Medulla oblongata (tissue), 1 donor: Measurements from ENCODE around the gene WDR83.
"Not testable (repeated sequence)": the region's sequence is repeated elsewhere in the genome, so short reads cannot be mapped to it uniquely, and the experiment has no call there.

Experiments used
- DNase-seq: peaks from one replicate; pipeline ENCODE4 v3.0.0-alpha.2; 2015; ENCODE audit errors: extremely low spot score

WDR83 gene, protein sequence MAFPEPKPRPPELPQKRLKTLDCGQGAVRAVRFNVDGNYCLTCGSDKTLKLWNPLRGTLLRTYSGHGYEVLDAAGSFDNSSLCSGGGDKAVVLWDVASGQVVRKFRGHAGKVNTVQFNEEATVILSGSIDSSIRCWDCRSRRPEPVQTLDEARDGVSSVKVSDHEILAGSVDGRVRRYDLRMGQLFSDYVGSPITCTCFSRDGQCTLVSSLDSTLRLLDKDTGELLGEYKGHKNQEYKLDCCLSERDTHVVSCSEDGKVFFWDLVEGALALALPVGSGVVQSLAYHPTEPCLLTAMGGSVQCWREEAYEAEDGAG

DNA sequence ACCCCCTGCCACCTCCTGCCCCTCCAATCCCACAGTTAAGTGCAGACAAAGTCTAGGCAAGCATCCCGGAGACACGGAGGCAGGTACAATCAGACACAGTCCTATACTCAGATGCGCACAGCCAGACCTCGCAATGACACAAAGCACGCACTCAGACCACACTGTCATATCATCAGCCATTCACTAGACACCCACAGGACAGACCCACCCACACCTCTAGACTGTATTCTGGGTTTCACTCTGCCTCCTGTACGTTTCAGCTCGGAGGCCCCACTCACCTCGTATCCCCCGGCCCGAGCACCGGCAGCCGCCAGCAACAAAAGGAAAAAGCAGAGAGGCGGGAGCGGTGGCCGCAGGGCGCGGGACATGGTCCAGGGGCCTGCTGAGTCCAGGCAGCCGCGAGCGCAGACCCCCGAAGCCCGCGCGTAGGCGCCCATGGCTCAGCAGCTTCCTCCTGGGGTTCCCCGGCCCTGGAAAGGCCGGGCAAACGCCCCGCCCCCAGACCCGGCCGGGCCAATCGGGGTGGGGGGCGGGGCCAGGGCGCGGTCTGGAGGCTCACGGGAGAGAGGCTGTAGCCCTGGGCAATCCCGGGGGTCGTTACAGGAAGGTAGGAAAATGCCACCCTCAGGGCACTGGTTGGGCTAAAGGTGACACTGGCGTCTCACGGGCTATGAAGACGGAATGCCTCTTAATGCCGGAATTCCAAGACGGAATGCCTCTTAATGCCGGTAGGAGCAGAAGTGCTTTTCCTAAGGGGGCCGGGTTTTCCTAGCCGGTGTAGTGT lies at the start of gene WDR83, which contains the start of gene MAN2B1:
WDR83 (plus strand) TSS at position 543 of the 784 bp plus-strand sequence. CDS start 2,984 bp downstream, outside the sequence.
MAN2B1 (minus strand) TSS at position 478 of the 784 bp plus-strand sequence; CDS start at position 437, 41 bp downstream.
- peak; percentile 87 for DNase-seq

DNA sequence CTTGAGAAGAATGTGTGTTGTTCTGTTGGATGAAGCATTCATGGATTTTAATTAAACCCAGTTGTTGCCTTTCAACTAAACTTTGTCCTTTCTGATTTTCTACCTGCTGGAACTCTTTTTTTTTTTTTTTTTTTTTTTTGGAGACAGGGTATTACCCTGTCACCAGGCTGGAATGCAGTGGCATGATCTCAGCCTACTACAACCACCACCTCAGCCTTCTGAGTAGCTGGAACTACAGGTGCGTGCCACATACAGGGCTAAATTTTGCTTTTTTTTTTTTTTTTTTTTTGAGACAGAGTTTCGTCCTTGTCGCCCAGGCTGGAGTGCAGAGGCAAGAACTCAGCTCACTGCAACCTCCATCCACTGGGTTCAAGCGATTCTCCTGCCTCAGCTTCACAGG lies 49.0 kb upstream of the WDR83 start:
- no peak for DNase-seq

DNA sequence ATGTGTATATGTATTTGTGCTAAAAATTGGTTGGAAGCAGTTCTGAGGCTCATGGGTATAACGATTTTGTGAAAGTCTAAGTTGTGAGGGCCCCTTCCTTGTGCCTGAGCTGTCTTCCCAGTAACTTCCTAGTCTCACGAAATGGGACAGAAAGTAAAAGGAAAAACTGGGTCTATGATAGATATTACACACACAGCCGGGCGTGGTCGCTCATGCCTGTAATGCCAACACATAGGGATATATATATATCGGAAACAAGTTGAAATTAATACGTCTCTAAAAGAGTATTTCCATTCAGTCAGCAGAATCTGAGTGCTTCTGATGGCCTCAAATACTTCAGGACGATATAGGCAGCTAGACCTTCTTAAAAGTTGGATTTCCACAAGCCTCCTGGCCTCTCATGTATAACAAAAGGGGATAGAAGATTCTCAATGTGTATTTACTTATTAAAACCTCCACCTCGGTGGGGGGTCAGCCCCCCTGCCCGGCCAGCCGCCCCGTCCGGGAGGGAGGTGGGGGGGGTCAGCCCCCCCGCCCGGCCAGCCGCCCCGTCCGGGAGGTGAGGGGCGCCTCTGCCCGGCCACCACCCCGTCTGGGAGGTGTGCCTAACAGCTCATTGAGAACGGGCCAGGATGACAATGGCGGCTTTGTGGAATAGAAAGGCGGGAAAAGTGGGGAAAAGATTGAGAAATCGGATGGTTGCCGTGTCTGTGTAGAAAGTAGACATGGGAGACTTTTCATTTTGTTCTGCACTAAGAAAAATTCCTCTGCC lies 45.2 kb upstream of the WDR83 start:
- not testable (repeated sequence) for DNase-seq

GRCh38 chr19:12623361-12624031 lies 43.1 kb upstream of the WDR83 start:
- DNase-seq = no peak

GRCh38 chr19:12626958-12627357 lies 39.6 kb upstream of the WDR83 start:
- no peak for DNase-seq

DNA sequence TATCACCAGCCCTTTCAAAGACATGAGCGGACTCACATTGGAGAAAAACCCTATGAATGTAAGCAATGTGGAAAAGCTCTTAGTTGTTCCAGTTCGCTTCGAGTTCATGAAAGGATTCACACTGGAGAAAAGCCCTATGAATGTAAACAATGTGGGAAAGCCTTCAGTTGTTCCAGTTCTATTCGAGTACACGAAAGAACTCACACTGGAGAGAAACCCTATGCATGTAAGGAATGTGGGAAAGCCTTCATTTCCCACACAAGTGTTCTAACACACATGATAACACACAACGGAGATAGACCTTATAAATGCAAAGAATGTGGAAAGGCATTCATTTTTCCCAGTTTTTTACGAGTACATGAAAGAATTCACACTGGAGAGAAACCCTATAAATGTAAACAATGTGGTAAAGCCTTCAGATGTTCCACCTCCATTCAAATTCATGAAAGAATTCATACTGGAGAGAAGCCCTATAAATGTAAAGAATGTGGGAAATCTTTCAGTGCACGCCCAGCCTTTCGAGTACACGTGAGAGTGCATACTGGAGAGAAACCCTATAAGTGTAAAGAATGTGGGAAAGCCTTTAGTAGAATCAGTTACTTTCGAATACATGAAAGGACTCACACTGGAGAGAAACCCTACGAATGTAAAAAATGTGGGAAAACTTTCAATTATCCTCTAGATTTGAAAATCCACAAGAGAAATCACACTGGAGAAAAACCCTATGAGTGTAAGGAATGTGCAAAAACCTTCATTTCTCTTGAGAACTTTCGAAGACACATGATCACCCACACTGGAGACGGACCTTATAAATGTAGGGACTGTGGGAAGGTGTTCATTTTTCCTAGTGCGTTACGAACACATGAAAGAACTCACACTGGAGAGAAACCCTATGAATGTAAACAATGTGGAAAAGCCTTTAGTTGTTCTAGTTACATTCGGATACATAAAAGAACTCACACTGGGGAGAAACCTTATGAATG lies 38.3 kb upstream of the WDR83 start:
- no peak for DNase-seq

DNA sequence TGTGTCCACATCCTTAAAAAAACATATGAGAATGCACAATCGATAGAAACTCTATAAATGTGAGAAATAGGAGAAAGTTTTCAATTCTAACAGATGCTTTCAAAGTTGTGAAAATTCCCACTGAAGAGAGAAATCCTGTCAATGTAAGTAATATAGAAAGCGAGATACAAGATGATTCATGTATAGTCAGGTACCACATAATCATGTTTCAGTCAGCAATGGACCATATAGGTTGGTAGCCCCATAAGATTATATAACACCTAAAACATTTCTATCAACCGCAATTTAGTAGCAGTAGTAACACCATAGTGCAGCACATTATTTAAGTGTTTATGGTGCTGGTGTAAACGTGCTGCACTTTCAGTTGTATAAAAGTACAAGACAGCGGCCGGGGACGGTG lies 37.4 kb upstream of the WDR83 start:
- no peak for DNase-seq

DNA sequence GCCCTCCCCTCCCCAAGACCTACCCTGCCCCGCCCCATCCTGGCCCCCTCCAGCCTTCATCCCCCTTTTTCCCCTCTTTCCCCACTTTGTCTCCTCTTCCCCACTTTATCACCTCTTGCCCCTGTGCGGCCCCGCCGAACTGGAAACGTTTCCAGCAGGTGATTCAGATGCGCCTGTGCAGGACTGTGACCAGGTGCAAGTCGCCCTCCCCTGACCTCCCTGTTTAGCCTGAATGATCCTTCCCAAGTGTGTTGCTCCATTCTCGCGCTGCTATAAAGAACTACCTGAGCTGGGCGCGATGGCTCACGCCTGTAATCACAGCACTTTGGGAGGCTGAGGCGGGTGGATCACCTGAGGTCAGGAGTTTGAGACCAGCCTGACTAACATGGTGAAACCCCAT lies 30.0 kb upstream of the WDR83 start:
- no peak for DNase-seq

GRCh38 chr19:12638611-12639182 lies 27.9 kb upstream of the WDR83 start:
- DNase-seq = no peak

- DNase-seq = peak; percentile 82
These were observed 26.6 kb upstream of the WDR83 start for GRCh38 chr19:12639901-12640613.

GRCh38 chr19:12641456-12641855 lies 25.2 kb upstream of the WDR83 start:
- no peak for DNase-seq

GRCh38 chr19:12642506-12642905 lies 24.1 kb upstream of the WDR83 start:
- no peak for DNase-seq

GRCh38 chr19:12643716-12644115 lies 22.9 kb upstream of the WDR83 start:
- DNase-seq = not testable (repeated sequence)

- DNase-seq = no peak
These were observed 20.1 kb upstream of the WDR83 start for GRCh38 chr19:12646551-12646950.

- DNase-seq = no peak
These were observed 19.6 kb upstream of the WDR83 start for GRCh38 chr19:12647047-12647446.

- no peak for DNase-seq
These were observed 19.0 kb upstream of the WDR83 start for GRCh38 chr19:12647490-12648071.

- DNase-seq = no peak
These were observed 18.5 kb upstream of the WDR83 start for GRCh38 chr19:12648088-12648487.

GRCh38 chr19:12649941-12650340 lies 16.7 kb upstream of the WDR83 start:
- DNase-seq = no peak

- no peak for DNase-seq
These were observed 14.4 kb upstream of the WDR83 start for GRCh38 chr19:12652219-12652618.
